Sigmoid colon (tissue), 7 donors: ENCODE measurements around the gene MINPP1. TPM values are rescaled to one million over a fixed set of nuclear protein-coding genes. Genes with fewer than 3 reads are reported as not detected.

Source experiments
- DNase-seq: peaks from one replicate; pipeline ENCODE4 v3.0.0-alpha.2; 2019
- H3K27ac ChIP-seq, 4 donors: fragments of 200-600 bp; sonication (generic); one replicate each; pipeline ENCODE4 v1.5.1; 2016 to 2019; ENCODE audit warnings: mild to moderate bottlenecking in 1 of 4
- H3K27me3 ChIP-seq, 3 donors: fragments of 200-600 bp; sonication (generic); one replicate each; pipeline ENCODE4 v1.5.1; 2019; ENCODE audit warnings: mild to moderate bottlenecking in 1 of 3
- H3K36me3 ChIP-seq, 4 donors: fragments of 200-600 bp; sonication (generic); one replicate each; pipeline ENCODE4 v1.5.1; 2016 to 2019
- H3K4me1 ChIP-seq, 4 donors: fragments of 200-600 bp; sonication (generic); one replicate each; pipeline ENCODE4 v1.5.1; 2017 to 2019
- H3K4me3 ChIP-seq, 4 donors: fragments of 200-600 bp; sonication (generic); one replicate each; pipeline ENCODE4 v1.5.1; 2017 to 2019; ENCODE audit warnings: mild to moderate bottlenecking in 2 of 4, moderate library complexity in 1 of 4
- H3K9me3 ChIP-seq, 4 donors: fragments of 200-600 bp in 3 of 4; sonication (generic) in 3 of 4; one replicate each; pipeline versions ENCODE4 v1.5.1 to v1.6.1; 2013 to 2019
- EP300 ChIP-seq, 4 donors: sonication (generic); formaldehyde crosslinking; IDR thresholded peaks; one replicate each; pipeline ENCODE4 v1.6.1; 2017; ENCODE audit warnings: antibody characterized with exemption in 4 of 4
- POLR2A ChIP-seq, 2 donors: fragments of 450-650 bp; IDR thresholded peaks; one replicate each; pipeline ENCODE4 v1.6.1; 2016; ENCODE audit warnings: antibody characterized with exemption in 2 of 2, mild to moderate bottlenecking in 2 of 2, moderate library complexity in 2 of 2
- POLR2AphosphoS5 ChIP-seq, 4 donors: sonication (generic); formaldehyde crosslinking; IDR thresholded peaks; one replicate each; pipeline ENCODE4 v1.6.1; 2017; ENCODE audit warnings: antibody characterized with exemption in 4 of 4
- WGBS, 2 donors: extraction: QIAGEN DNeasy Blood & Tissue Kit; methylation state at CpG; one replicate each; pipeline ENCODE4 v1.1.7; 2013; 5-methylcytosine and 5-hydroxymethylcytosine counted together
- intact Hi-C: fragments of 100-400 bp; cut with DNase I; formaldehyde crosslinking; loops from one replicate; pipeline ENCODE4 v1.15.1; 2023
- polyA plus RNA-seq, 3 donors: library from polyadenylated mRNA; stranded (reverse); fragments of 200-250 nt; gene quantifications; one replicate each; pipeline ENCODE4 v1.2.3, GENCODE V29; 2013
- total RNA-seq, 4 donors: library from RNA; depleted of rRNA; stranded (reverse); fragments of >200 nt; gene quantifications; one replicate each; pipeline ENCODE4 v1.1.0, GENCODE V29; 2016
- TF ChIP-seq, protein P1 (sequence below), 4 experiments: fragments of 450-650 bp in 3 of 4; fragments of 200-600 bp in 1 of 4; IDR thresholded peaks; one replicate each; pipeline ENCODE4 v1.5.1; 2016 to 2019; ENCODE audit warnings: antibody characterized with exemption in 4 of 4, mild to moderate bottlenecking in 3 of 4, moderate library complexity in 2 of 4
- donor health status: healthy with polysubstance abuse.
- donor health status: Bipolar disorder and iron deficiency.
- donor health status: healthy.

Gene MINPP1
- total and polyA plus RNA-seq, 7 donors: 4.2 to 20.9 (median 11.4) TPM

DNA sequence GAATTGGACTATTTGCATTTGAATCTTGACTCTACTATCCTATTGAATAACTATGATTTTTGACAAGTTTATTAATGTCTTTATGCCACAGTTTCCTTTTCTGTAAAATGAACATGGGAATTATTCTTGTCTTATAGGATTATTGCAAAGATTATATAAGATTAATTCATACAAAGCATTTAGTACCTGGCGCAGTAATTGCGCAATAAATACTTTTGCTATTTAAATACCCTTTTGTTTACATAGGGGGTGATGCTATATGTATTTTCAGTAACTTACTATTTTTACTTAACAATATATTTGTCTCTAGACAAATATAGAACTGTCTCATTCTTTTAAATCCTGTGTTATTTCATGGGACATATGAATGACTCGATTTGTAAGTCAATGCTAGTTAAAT is 5.3 kb downstream of the MINPP1 start:
- Histone ChIP-seq H3K4me3 (no peak overlapping the region), H3K27me3 (no peaks in the 10 kb centered on the region), H3K27ac (no peak overlapping the region), H3K36me3 (peaks cover 0 to 68% (median 15%) of the 10 kb centered on the region in 4 donors), H3K4me1 (peaks cover 0 to 24% (median 15%) of the 10 kb centered on the region in 4 donors), H3K9me3 (no peaks in the 10 kb centered on the region)
- DNase-seq: no peak
- intact Hi-C loops: no loop called here
- WGBS, 2 donors: 85 to 92% methylated on average over 3 of the region's 3 CpGs
- TF ChIP-seq POLR2AphosphoS5 (IDR thresholded peaks at IDR 0.05): no peak
- no peak for TF ChIP-seq POLR2A (IDR thresholded peaks at IDR 0.05)
- no peak for TF ChIP-seq EP300 (IDR thresholded peaks at IDR 0.05)
- TF ChIP-seq, protein P1, sequence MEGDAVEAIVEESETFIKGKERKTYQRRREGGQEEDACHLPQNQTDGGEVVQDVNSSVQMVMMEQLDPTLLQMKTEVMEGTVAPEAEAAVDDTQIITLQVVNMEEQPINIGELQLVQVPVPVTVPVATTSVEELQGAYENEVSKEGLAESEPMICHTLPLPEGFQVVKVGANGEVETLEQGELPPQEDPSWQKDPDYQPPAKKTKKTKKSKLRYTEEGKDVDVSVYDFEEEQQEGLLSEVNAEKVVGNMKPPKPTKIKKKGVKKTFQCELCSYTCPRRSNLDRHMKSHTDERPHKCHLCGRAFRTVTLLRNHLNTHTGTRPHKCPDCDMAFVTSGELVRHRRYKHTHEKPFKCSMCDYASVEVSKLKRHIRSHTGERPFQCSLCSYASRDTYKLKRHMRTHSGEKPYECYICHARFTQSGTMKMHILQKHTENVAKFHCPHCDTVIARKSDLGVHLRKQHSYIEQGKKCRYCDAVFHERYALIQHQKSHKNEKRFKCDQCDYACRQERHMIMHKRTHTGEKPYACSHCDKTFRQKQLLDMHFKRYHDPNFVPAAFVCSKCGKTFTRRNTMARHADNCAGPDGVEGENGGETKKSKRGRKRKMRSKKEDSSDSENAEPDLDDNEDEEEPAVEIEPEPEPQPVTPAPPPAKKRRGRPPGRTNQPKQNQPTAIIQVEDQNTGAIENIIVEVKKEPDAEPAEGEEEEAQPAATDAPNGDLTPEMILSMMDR (IDR thresholded peaks at IDR 0.05): no peak

- no peak overlapping the region for H3K4me3 ChIP-seq
- peaks cover 0 to 10% (median 4%) of the 10 kb centered on the region in 4 donors for H3K4me1 ChIP-seq
- TF ChIP-seq POLR2AphosphoS5 (IDR thresholded peaks at IDR 0.05) (no peak), EP300 (IDR thresholded peaks at IDR 0.05) (no peak), POLR2A (IDR thresholded peaks at IDR 0.05) (no peak)
- TF ChIP-seq, protein P1 (IDR thresholded peaks at IDR 0.05): no peak
- intact Hi-C loops: no loop called here
- 92 to 97% methylated on average over 3 of the region's 3 CpGs for WGBS, 2 donors
- no peaks in the 10 kb centered on the region for H3K9me3 ChIP-seq
- no peak for DNase-seq
- H3K36me3 ChIP-seq: peaks cover 0 to 74% (median 15%) of the 10 kb centered on the region in 4 donors
- H3K27ac ChIP-seq: no peak overlapping the region
- H3K27me3 ChIP-seq: no peaks in the 10 kb centered on the region
Observed at GRCh38 chr10:87511526-87511925, 6.8 kb downstream of the MINPP1 start.

DNA sequence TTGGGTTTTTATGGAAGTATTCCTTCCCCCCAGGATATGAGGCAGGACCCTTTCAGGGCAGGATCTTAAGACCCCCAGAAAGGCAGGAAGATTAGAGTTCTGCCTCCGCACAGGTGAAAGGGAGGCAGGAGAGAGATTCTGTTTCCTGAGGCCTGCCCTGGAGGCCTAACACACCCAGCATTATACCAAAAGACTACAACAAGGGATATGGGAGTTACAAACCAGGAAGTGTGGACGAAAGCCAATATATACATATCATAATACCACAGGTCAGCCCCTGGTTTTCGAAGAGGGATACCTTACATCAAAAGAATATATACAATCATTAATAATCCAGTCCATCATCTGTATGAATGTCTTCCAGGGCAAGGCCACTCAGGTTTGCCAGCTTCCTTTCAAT is 14.2 kb downstream of the MINPP1 start:
- H3K36me3 ChIP-seq: peaks cover 0 to 68% (median 9%) of the 10 kb centered on the region in 4 donors

DNA sequence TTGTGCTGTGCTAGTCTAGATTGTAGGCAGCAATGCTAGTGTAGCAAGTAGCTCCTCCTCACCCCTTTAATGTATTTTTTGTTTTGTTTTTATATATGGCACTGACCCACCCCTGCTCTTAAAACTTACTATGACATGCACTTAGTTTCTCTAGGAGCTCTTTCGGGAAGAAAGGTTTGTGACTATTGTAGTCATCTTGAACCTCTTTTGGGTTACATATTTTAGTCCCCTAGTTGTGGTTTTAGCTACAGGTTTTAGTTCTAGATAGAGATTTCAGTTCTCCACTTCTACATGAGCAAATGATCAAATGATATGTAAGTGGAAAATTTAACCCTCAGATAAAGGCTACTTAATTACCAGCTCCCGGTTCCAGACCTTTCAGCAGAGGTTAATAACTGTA is 14.9 kb downstream of the MINPP1 start:
- intact Hi-C loops: no loop called here
- WGBS, 2 donors: 80 to 91% methylated on average over 2 of the region's 2 CpGs

More for the DNA sequence above, 14.2 kb downstream of the MINPP1 start:
- H3K4me3 ChIP-seq: no peak overlapping the region
- no peak overlapping the region for H3K27ac ChIP-seq
- H3K9me3 ChIP-seq: no peaks in the 10 kb centered on the region
- H3K4me1 ChIP-seq: peaks cover 0 to 4% (median 2%) of the 10 kb centered on the region in 4 donors
- H3K27me3 ChIP-seq: no peaks in the 10 kb centered on the region
- TF ChIP-seq POLR2AphosphoS5 (IDR thresholded peaks at IDR 0.05) (no peak), POLR2A (IDR thresholded peaks at IDR 0.05) (no peak), EP300 (IDR thresholded peaks at IDR 0.05) (no peak)
- TF ChIP-seq, protein P1 (IDR thresholded peaks at IDR 0.05): no peak
- no peak for DNase-seq
- WGBS, 2 donors: 48 to 78% methylated on average over 3 of the region's 3 CpGs
- intact Hi-C loops: no loop called here

More for the DNA sequence above, 14.9 kb downstream of the MINPP1 start:
- no peak for DNase-seq
- Histone ChIP-seq H3K9me3 (no peaks in the 10 kb centered on the region), H3K36me3 (peaks cover 0 to 62% (median 5%) of the 10 kb centered on the region in 4 donors), H3K27me3 (no peaks in the 10 kb centered on the region), H3K4me3 (no peak overlapping the region), H3K4me1 (peaks cover 0 to 8% (median 3%) of the 10 kb centered on the region in 4 donors), H3K27ac (no peak overlapping the region)
- TF ChIP-seq, protein P1 (IDR thresholded peaks at IDR 0.05): no peak
- TF ChIP-seq EP300 (IDR thresholded peaks at IDR 0.05) (no peak), POLR2AphosphoS5 (IDR thresholded peaks at IDR 0.05) (no peak), POLR2A (IDR thresholded peaks at IDR 0.05) (no peak)
